ENCODE data around the gene EIF6. TPM values are rescaled to one million over a fixed set of nuclear protein-coding genes. Genes with fewer than 3 reads are reported as not detected.

The EIF6 gene
- total and polyA plus RNA-seq, 9 of the 15 experiments (the other 6 are each of a cell fraction or from before 2014, with no cell fraction given), result 165 to 832 (median 229) TPM

- TF ChIP-seq NKRF (IDR thresholded peaks at IDR 0.05; ENCODE audit: borderline replicate concordance), result no peak
- TF ChIP-seq RFX7 (CRISPR knock-in tag; IDR thresholded peaks at IDR 0.05), result no peak
- TF ChIP-seq ZNF551 (CRISPR knock-in tag; IDR thresholded peaks at IDR 0.05), result no peak
- TF ChIP-seq HNRNPUL1 (IDR thresholded peaks at IDR 0.05; ENCODE audit: low read length), result no peak
- no peak for TF ChIP-seq SP2 (IDR thresholded peaks at IDR 0.05; ENCODE audit: extremely low read depth, low read depth, low read length, poor library complexity, severe bottlenecking)
- no peak for TF ChIP-seq ZNF280B (CRISPR knock-in tag; IDR thresholded peaks at IDR 0.05)
- no peak for TF ChIP-seq SETDB1 (IDR thresholded peaks at IDR 0.05; ENCODE audit: low read length)
- no peak for TF ChIP-seq ETV6 (IDR thresholded peaks at IDR 0.05; ENCODE audit: borderline replicate concordance in 1 of 2, low read depth in 2 of 2, low read length in 1 of 2)
- TF ChIP-seq ETV6 (CRISPR knock-in tag; IDR thresholded peaks at IDR 0.05; ENCODE audit: borderline replicate concordance), result no peak
- TF ChIP-seq PTBP1 (IDR thresholded peaks at IDR 0.05; ENCODE audit: low read depth, low read length), result no peak
- TF ChIP-seq ZFPM2 (CRISPR knock-in tag; IDR thresholded peaks at IDR 0.05), result no peak
- TF ChIP-seq VEZF1 (CRISPR knock-in tag; IDR thresholded peaks at IDR 0.05), result no peak
- TF ChIP-seq MCM2 (IDR thresholded peaks at IDR 0.05; ENCODE audit: low read depth), result no peak
- TF ChIP-seq PRDM10 (IDR thresholded peaks at IDR 0.05; ENCODE audit: partially characterized antibody), result no peak
- no peak for TF ChIP-seq SAP30 (IDR thresholded peaks at IDR 0.05; ENCODE audit: borderline replicate concordance, insufficient read depth, low read depth, low read length, poor library complexity, severe bottlenecking)
- TF ChIP-seq YY1 (IDR thresholded peaks at IDR 0.05; ENCODE audit: borderline replicate concordance in 1 of 3, control insufficient read depth in 1 of 3, extremely low read depth in 1 of 3, insufficient read depth in 3 of 3, insufficient read length in 1 of 3, insufficient replicate concordance in 2 of 3, low read depth in 1 of 3, low read length in 2 of 3), result peak in 2 of 3 experiments; percentile 83 to 93
- no peak for TF ChIP-seq CHD1 (IDR thresholded peaks at IDR 0.05; ENCODE audit: low read length)
These were observed 26.8 kb upstream of the EIF6 start (continued) for GRCh38 chr20:35311409-35311808.

Data from K562 (cell line).